ENCODE measurements around the gene PHACTR2. TPM values are rescaled to one million over a fixed set of nuclear protein-coding genes. Genes with fewer than 3 reads are reported as not detected.

PHACTR2 gene
- total RNA-seq, 4 donors from 2014 or later = 95.0 to 127 (median 111) TPM

DNA sequence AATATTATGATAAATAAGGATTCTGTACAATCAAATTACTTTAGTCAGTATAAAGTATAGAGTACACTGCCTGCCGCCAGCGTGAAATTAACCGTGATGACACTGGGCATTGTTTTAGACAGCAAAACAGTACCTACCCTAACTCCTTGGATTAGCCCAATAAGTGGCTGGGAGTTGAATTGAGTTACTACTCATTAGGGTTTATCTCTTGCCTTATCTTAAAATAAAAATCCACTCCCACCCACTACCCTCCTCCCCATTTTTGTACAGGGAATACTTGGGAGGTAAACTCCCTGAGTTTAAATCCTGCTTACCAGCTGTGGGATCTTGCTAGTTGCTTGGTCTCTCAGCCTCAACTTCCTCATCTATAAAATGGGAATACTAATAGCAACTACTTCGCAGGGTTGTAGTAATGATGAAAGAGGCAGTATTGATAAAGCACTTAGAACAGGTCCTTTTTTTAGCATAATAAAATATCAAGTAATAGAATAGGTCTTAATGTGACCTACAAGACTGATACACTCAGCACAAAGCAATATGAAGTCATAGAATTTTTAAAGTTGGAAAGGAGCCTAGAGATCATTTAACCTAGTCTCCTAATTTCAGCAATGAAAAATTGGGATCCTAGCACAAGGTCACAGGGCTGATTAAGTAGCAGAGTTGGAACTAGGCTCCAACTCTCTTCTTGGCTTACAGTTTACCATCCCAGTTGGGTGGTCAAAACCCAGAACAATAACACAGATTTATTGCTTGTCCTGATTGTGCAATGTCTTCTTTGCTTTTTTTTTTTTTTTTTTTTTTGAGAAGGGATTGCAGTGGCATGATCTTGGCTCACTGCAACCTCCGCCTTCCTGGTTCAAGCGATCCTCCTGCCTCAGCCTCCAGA lies 23.8 kb downstream of the PHACTR2 start:
- H3K36me3 ChIP-seq = no peaks in the 10 kb centered on the region
- peaks cover 23 to 31% of the 10 kb centered on the region in 2 donors for H3K4me1 ChIP-seq
- intact Hi-C loops (cut with DNase I) = no loop called here
- TF ChIP-seq POLR2A (IDR thresholded peaks at IDR 0.05) = no peak
- no peak for TF ChIP-seq CTCF (IDR thresholded peaks at IDR 0.05)
- no peaks in the 10 kb centered on the region for H3K9me3 ChIP-seq
- 85 to 87% methylated on average over 6 of the region's 6 CpGs for WGBS, 2 donors
- peak overlapping the region in 1 of 3 donors; percentile 20 for H3K27ac ChIP-seq
- no peak overlapping the region for H3K4me3 ChIP-seq (replicated peaks in 1 of 3)
- DNase-seq = no peak
- no peaks in the 10 kb centered on the region for H3K27me3 ChIP-seq

DNA sequence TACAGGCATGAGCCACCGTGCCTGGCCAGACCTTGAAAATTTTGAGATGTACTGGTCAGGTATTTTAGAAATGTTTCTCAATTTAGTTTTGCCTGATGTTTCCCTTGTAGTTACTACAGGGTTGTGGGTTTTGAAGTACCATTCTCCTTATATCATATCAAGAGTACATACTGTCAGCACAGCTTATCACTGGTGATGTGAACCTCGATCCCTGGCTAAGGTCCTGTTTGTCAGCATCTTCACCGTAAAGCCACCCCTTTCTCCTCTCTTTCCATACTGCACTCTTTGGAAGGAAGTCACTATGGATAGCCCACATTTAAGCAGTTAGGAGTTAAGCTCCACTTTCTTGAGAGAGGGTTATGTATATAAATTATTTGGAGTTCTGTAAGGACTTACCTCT lies 27.8 kb downstream of the PHACTR2 start:
- intact Hi-C loops (cut with DNase I) = no loop called here
- TF ChIP-seq CTCF (IDR thresholded peaks at IDR 0.05) (no peak), POLR2A (IDR thresholded peaks at IDR 0.05) (no peak)
- no peaks in the 10 kb centered on the region for H3K9me3 ChIP-seq
- no peak overlapping the region for H3K27ac ChIP-seq
- no peak overlapping the region for H3K4me3 ChIP-seq (replicated peaks in 1 of 3)
- peaks cover 7 to 14% of the 10 kb centered on the region in 2 donors for H3K4me1 ChIP-seq
- no peaks in the 10 kb centered on the region for H3K36me3 ChIP-seq
- H3K27me3 ChIP-seq = no peaks in the 10 kb centered on the region
- DNase-seq = no peak
- 87 to 97% methylated on average over 3 of the region's 3 CpGs for WGBS, 2 donors

GRCh38 chr6:143707697-143708096 lies 29.9 kb downstream of the PHACTR2 start:
- no peak overlapping the region for H3K4me3 ChIP-seq (replicated peaks in 1 of 3)
- H3K9me3 ChIP-seq = no peaks in the 10 kb centered on the region
- 89 to 92% methylated on average over 3 of the region's 3 CpGs for WGBS, 2 donors
- no peaks in the 10 kb centered on the region for H3K36me3 ChIP-seq
- TF ChIP-seq POLR2A (IDR thresholded peaks at IDR 0.05) (no peak), CTCF (IDR thresholded peaks at IDR 0.05) (no peak)
- DNase-seq = no peak
- no peak overlapping the region for H3K27ac ChIP-seq
- H3K4me1 ChIP-seq = peaks cover 7 to 9% of the 10 kb centered on the region in 2 donors
- intact Hi-C loops (cut with DNase I) = no loop called here
- no peaks in the 10 kb centered on the region for H3K27me3 ChIP-seq

DNA sequence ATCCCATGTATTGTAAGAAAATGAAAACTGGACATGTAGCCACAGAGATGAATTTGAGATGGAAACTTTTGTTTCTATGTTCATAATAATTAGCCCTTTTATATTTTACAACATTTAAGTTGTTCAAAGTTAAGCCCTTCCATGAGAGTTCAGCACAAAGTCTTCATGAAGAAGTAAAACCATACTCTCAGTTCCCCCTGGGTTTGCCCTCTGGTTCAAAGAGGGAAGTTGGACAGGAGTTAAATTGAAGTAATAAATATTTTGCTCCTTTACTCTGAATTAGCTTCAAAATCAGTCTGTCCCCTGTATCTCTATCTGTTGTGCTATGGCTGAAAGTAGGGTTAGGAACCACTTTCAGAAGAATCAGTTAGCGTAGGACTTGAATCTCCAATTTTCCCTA lies 31.1 kb downstream of the PHACTR2 start:
- 96 to 100% methylated on average over 1 of the region's 1 CpG for WGBS, 2 donors
- H3K27me3 ChIP-seq = no peaks in the 10 kb centered on the region
- DNase-seq = no peak
- intact Hi-C loops (cut with DNase I) = no loop called here
- H3K4me3 ChIP-seq (replicated peaks in 1 of 3) = no peak overlapping the region
- H3K36me3 ChIP-seq = no peaks in the 10 kb centered on the region
- no peak overlapping the region for H3K27ac ChIP-seq
- H3K9me3 ChIP-seq = no peaks in the 10 kb centered on the region
- H3K4me1 ChIP-seq = peaks cover 7 to 9% of the 10 kb centered on the region in 2 donors
- TF ChIP-seq POLR2A (IDR thresholded peaks at IDR 0.05) (no peak), CTCF (IDR thresholded peaks at IDR 0.05) (no peak)

DNA sequence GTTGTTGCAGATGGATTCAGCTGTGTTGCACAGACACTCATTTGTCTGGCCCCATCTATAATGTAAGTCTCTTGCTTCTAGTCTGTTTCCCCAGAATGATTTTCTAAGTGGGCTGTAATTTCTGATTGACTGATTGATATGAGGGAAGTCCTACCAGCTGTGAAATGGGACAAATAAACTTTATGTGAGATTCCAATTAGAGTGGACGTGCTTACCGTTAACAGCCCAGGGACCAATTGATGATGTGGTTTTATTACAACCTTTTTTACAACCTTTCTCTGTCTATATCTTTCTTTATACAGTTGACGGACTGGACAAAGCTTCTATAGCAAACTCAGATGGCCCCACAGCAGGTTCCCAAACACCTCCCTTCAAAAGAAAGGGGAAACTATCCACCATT lies 33.9 kb downstream of the PHACTR2 start:
- no peak overlapping the region for H3K27ac ChIP-seq
- TF ChIP-seq CTCF (IDR thresholded peaks at IDR 0.05) (no peak), POLR2A (IDR thresholded peaks at IDR 0.05) (no peak)
- peaks cover 7 to 9% of the 10 kb centered on the region in 2 donors for H3K4me1 ChIP-seq
- no peaks in the 10 kb centered on the region for H3K9me3 ChIP-seq
- peaks cover 0 to 3% of the 10 kb centered on the region in 2 donors for H3K36me3 ChIP-seq
- H3K4me3 ChIP-seq (replicated peaks in 1 of 3) = no peak overlapping the region
- intact Hi-C loops (cut with DNase I) = no loop called here
- no peak for DNase-seq
- no peaks in the 10 kb centered on the region for H3K27me3 ChIP-seq
- WGBS, 2 donors = 97 to 100% methylated on average over 3 of the region's 3 CpGs

Data from thyroid gland (tissue), 4 donors.